Hindlimb muscle (tissue), 1 donor: ENCODE results near the gene APBB2. TPM values are rescaled to one million over a fixed set of nuclear protein-coding genes. Genes with fewer than 3 reads are reported as not detected.

Experiments
- DNase-seq: peaks from one replicate; pipeline ENCODE4 v3.0.0-alpha.2; 2013
- polyA plus RNA-seq: library from polyadenylated mRNA; unstranded; fragments of 120-200 nt; gene quantifications from one replicate; pipeline ENCODE4 v1.2.1, GENCODE V29; 2013; ENCODE audit not compliant: insufficient read length

The APBB2 gene
- polyA plus RNA-seq, 1 donor = 42.1 TPM

GRCh38 chr4:40812856-40813255, 401.5 kb downstream of the APBB2 start:
- DNase-seq = no peak

GRCh38 chr4:40812386-40812785, 402.0 kb downstream of the APBB2 start:
- DNase-seq = no peak

- DNase-seq = no peak
These were observed 402.4 kb downstream of the APBB2 start for GRCh38 chr4:40811956-40812355.

GRCh38 chr4:40808926-40809457, 405.4 kb downstream of the APBB2 start:
- no peak for DNase-seq

GRCh38 chr4:40804598-40804997, 409.7 kb downstream of the APBB2 start:
- DNase-seq = no peak

GRCh38 chr4:40800064-40800463, 414.3 kb downstream of the APBB2 start:
- no peak for DNase-seq

- no peak for DNase-seq
These were observed 424.6 kb downstream of the APBB2 start for GRCh38 chr4:40789771-40790170.

GRCh38 chr4:40789031-40789430, 425.3 kb downstream of the APBB2 start:
- DNase-seq = no peak

GRCh38 chr4:40788331-40788730, 426.0 kb downstream of the APBB2 start:
- no peak for DNase-seq

- DNase-seq = no peak
These were observed 428.6 kb downstream of the APBB2 start for GRCh38 chr4:40785727-40786126.

- no peak for DNase-seq
These were observed 431.5 kb downstream of the APBB2 start for GRCh38 chr4:40782876-40783275.

- DNase-seq = no peak
These were observed 436.3 kb downstream of the APBB2 start for GRCh38 chr4:40778090-40778489.

GRCh38 chr4:40769266-40769665, 445.1 kb downstream of the APBB2 start:
- no peak for DNase-seq

GRCh38 chr4:40763228-40763716, 451.1 kb downstream of the APBB2 start:
- DNase-seq = no peak

Other genes starting within 250 kb of the APBB2 start
- gene UCHL1, start 42.4 kb upstream of the APBB2 start, polyA plus RNA-seq = 20.8 TPM